ENCODE measurements around the gene RBL2. TPM values are rescaled to one million over a fixed set of nuclear protein-coding genes. Genes with fewer than 3 reads are reported as not detected.
"Not testable (repeated sequence)": the region's sequence is repeated elsewhere in the genome, so short reads cannot be mapped to it uniquely, and the experiment has no call there.

RBL2 gene
- total RNA-seq, 1 donor from 2014 or later = 60.5 TPM

GRCh38 chr16:53419383-53419709 lies 14.9 kb upstream of the RBL2 start:
- H3K36me3 ChIP-seq (ENCODE audit: control insufficient read depth in 3 of 3, insufficient read depth in 3 of 3, low read length in 3 of 3); H3K27me3 ChIP-seq (ENCODE audit: control insufficient read depth in 3 of 3, insufficient read depth in 3 of 3, low read length in 3 of 3); H3K9me3 ChIP-seq (ENCODE audit: control insufficient read depth in 3 of 3, low read length in 3 of 3); H3K4me3 ChIP-seq (ENCODE audit: low read length in 3 of 3); H3K9ac ChIP-seq (ENCODE audit: low read depth in 1 of 3, low read length in 3 of 3); H3K4me1 ChIP-seq (ENCODE audit: control insufficient read depth in 3 of 3, insufficient read depth in 3 of 3, low read length in 3 of 3); H3K27ac ChIP-seq (ENCODE audit: low read depth, low read length): not testable (repeated sequence)

GRCh38 chr16:53421248-53421647 lies 13.0 kb upstream of the RBL2 start:
- no peak overlapping the region for H3K27ac ChIP-seq (ENCODE audit: low read depth, low read length)
- no peaks in the 10 kb centered on the region for H3K36me3 ChIP-seq (ENCODE audit: control insufficient read depth in 3 of 3, insufficient read depth in 3 of 3, low read length in 3 of 3)
- H3K9me3 ChIP-seq (ENCODE audit: control insufficient read depth in 3 of 3, low read length in 3 of 3) = no peaks in the 10 kb centered on the region
- H3K4me1 ChIP-seq (ENCODE audit: control insufficient read depth in 3 of 3, insufficient read depth in 3 of 3, low read length in 3 of 3) = no peaks in the 10 kb centered on the region
- no peak overlapping the region for H3K9ac ChIP-seq (ENCODE audit: low read depth in 1 of 3, low read length in 3 of 3)
- no peaks in the 10 kb centered on the region for H3K27me3 ChIP-seq (ENCODE audit: control insufficient read depth in 3 of 3, insufficient read depth in 3 of 3, low read length in 3 of 3)
- no peak overlapping the region for H3K4me3 ChIP-seq (ENCODE audit: low read length in 3 of 3)

GRCh38 chr16:53423968-53424367 lies 10.3 kb upstream of the RBL2 start:
- not testable (repeated sequence) for H3K9ac ChIP-seq (ENCODE audit: low read depth in 1 of 3, low read length in 3 of 3)

GRCh38 chr16:53428681-53429080 lies 5.6 kb upstream of the RBL2 start:
- Histone ChIP-seq H3K36me3 (ENCODE audit: control insufficient read depth in 3 of 3, insufficient read depth in 3 of 3, low read length in 3 of 3) (no peaks in the 10 kb centered on the region), H3K4me1 (ENCODE audit: control insufficient read depth in 3 of 3, insufficient read depth in 3 of 3, low read length in 3 of 3) (no peaks in the 10 kb centered on the region), H3K4me3 (ENCODE audit: low read length in 3 of 3) (no peak overlapping the region), H3K9ac (ENCODE audit: low read depth in 1 of 3, low read length in 3 of 3) (no peak overlapping the region), H3K9me3 (ENCODE audit: control insufficient read depth in 3 of 3, low read length in 3 of 3) (no peaks in the 10 kb centered on the region), H3K27me3 (ENCODE audit: control insufficient read depth in 3 of 3, insufficient read depth in 3 of 3, low read length in 3 of 3) (no peaks in the 10 kb centered on the region), H3K27ac (ENCODE audit: low read depth, low read length) (no peak overlapping the region)

More at GRCh38 chr16:53423968-53424367, 10.3 kb upstream of the RBL2 start:
- not testable (repeated sequence) for H3K4me1 ChIP-seq (ENCODE audit: control insufficient read depth in 3 of 3, insufficient read depth in 3 of 3, low read length in 3 of 3); H3K9me3 ChIP-seq (ENCODE audit: control insufficient read depth in 3 of 3, low read length in 3 of 3); H3K36me3 ChIP-seq (ENCODE audit: control insufficient read depth in 3 of 3, insufficient read depth in 3 of 3, low read length in 3 of 3); H3K4me3 ChIP-seq (ENCODE audit: low read length in 3 of 3); H3K27ac ChIP-seq (ENCODE audit: low read depth, low read length); H3K27me3 ChIP-seq (ENCODE audit: control insufficient read depth in 3 of 3, insufficient read depth in 3 of 3, low read length in 3 of 3)

GRCh38 chr16:53429221-53429943 lies 4.9 kb upstream of the RBL2 start:
- no peak overlapping the region for H3K4me3 ChIP-seq (ENCODE audit: low read length in 3 of 3)
- no peak overlapping the region for H3K9ac ChIP-seq (ENCODE audit: low read depth in 1 of 3, low read length in 3 of 3)
- no peaks in the 10 kb centered on the region for H3K27me3 ChIP-seq (ENCODE audit: control insufficient read depth in 3 of 3, insufficient read depth in 3 of 3, low read length in 3 of 3)
- H3K27ac ChIP-seq (ENCODE audit: low read depth, low read length) = no peak overlapping the region
- peaks cover 0 to 4% (median 3%) of the 10 kb centered on the region in 3 donors for H3K4me1 ChIP-seq (ENCODE audit: control insufficient read depth in 3 of 3, insufficient read depth in 3 of 3, low read length in 3 of 3)
- H3K9me3 ChIP-seq (ENCODE audit: control insufficient read depth in 3 of 3, low read length in 3 of 3) = no peaks in the 10 kb centered on the region
- no peaks in the 10 kb centered on the region for H3K36me3 ChIP-seq (ENCODE audit: control insufficient read depth in 3 of 3, insufficient read depth in 3 of 3, low read length in 3 of 3)

- no peak overlapping the region for H3K9ac ChIP-seq (ENCODE audit: low read depth in 1 of 3, low read length in 3 of 3)
- H3K9me3 ChIP-seq (ENCODE audit: control insufficient read depth in 3 of 3, low read length in 3 of 3) = no peaks in the 10 kb centered on the region
- no peak overlapping the region for H3K27ac ChIP-seq (ENCODE audit: low read depth, low read length)
- no peaks in the 10 kb centered on the region for H3K27me3 ChIP-seq (ENCODE audit: control insufficient read depth in 3 of 3, insufficient read depth in 3 of 3, low read length in 3 of 3)
- H3K36me3 ChIP-seq (ENCODE audit: control insufficient read depth in 3 of 3, insufficient read depth in 3 of 3, low read length in 3 of 3) = peaks cover 0 to 3% (median 0%) of the 10 kb centered on the region in 3 donors
- peaks cover 0 to 4% (median 3%) of the 10 kb centered on the region in 3 donors for H3K4me1 ChIP-seq (ENCODE audit: control insufficient read depth in 3 of 3, insufficient read depth in 3 of 3, low read length in 3 of 3)
- H3K4me3 ChIP-seq (ENCODE audit: low read length in 3 of 3) = no peak overlapping the region
Observed at GRCh38 chr16:53430363-53430762, 3.9 kb upstream of the RBL2 start.

GRCh38 chr16:53433509-53433908 lies 762 bp upstream of the RBL2 start:
- Histone ChIP-seq H3K27me3 (ENCODE audit: control insufficient read depth in 3 of 3, insufficient read depth in 3 of 3, low read length in 3 of 3) (no peaks in the 10 kb centered on the region), H3K9ac (ENCODE audit: low read depth in 1 of 3, low read length in 3 of 3) (no peak overlapping the region), H3K9me3 (ENCODE audit: control insufficient read depth in 3 of 3, low read length in 3 of 3) (no peaks in the 10 kb centered on the region), H3K36me3 (ENCODE audit: control insufficient read depth in 3 of 3, insufficient read depth in 3 of 3, low read length in 3 of 3) (peaks cover 0 to 3% (median 0%) of the 10 kb centered on the region in 3 donors), H3K27ac (ENCODE audit: low read depth, low read length) (peak overlapping the region; percentile 94), H3K4me1 (ENCODE audit: control insufficient read depth in 3 of 3, insufficient read depth in 3 of 3, low read length in 3 of 3) (peaks cover 8 to 15% (median 14%) of the 10 kb centered on the region in 3 donors), H3K4me3 (ENCODE audit: low read length in 3 of 3) (peak overlapping the region in 2 of 3 donors; percentile 96 to 98)

GRCh38 chr16:53433930-53434376 lies 318 bp upstream of the RBL2 start:
- Histone ChIP-seq H3K9me3 (ENCODE audit: control insufficient read depth in 3 of 3, low read length in 3 of 3) (no peaks in the 10 kb centered on the region), H3K9ac (ENCODE audit: low read depth in 1 of 3, low read length in 3 of 3) (peak overlapping the region; percentile 80 to 99 (median 92)), H3K4me1 (ENCODE audit: control insufficient read depth in 3 of 3, insufficient read depth in 3 of 3, low read length in 3 of 3) (peaks cover 8 to 15% (median 14%) of the 10 kb centered on the region in 3 donors), H3K27me3 (ENCODE audit: control insufficient read depth in 3 of 3, insufficient read depth in 3 of 3, low read length in 3 of 3) (no peaks in the 10 kb centered on the region), H3K36me3 (ENCODE audit: control insufficient read depth in 3 of 3, insufficient read depth in 3 of 3, low read length in 3 of 3) (peaks cover 0 to 3% (median 0%) of the 10 kb centered on the region in 3 donors), H3K27ac (ENCODE audit: low read depth, low read length) (peak overlapping the region; percentile 94), H3K4me3 (ENCODE audit: low read length in 3 of 3) (peak overlapping the region; percentile 96 to 99 (median 98))

- H3K4me3 ChIP-seq (ENCODE audit: low read length in 3 of 3) = peak overlapping the region; percentile 96 to 99 (median 98)
- H3K9me3 ChIP-seq (ENCODE audit: control insufficient read depth in 3 of 3, low read length in 3 of 3) = no peaks in the 10 kb centered on the region
- peak overlapping the region; percentile 92 to 99 (median 98) for H3K9ac ChIP-seq (ENCODE audit: low read depth in 1 of 3, low read length in 3 of 3)
- H3K36me3 ChIP-seq (ENCODE audit: control insufficient read depth in 3 of 3, insufficient read depth in 3 of 3, low read length in 3 of 3) = peaks cover 0 to 3% (median 0%) of the 10 kb centered on the region in 3 donors
- peak overlapping the region; percentile 94 for H3K27ac ChIP-seq (ENCODE audit: low read depth, low read length)
- H3K4me1 ChIP-seq (ENCODE audit: control insufficient read depth in 3 of 3, insufficient read depth in 3 of 3, low read length in 3 of 3) = peaks cover 8 to 15% (median 14%) of the 10 kb centered on the region in 3 donors
- no peaks in the 10 kb centered on the region for H3K27me3 ChIP-seq (ENCODE audit: control insufficient read depth in 3 of 3, insufficient read depth in 3 of 3, low read length in 3 of 3)
Observed at GRCh38 chr16:53435066-53435688, 906 bp downstream of the RBL2 start.

GRCh38 chr16:53440125-53440524 lies 5.9 kb downstream of the RBL2 start:
- peaks cover 8 to 11% (median 11%) of the 10 kb centered on the region in 3 donors for H3K4me1 ChIP-seq (ENCODE audit: control insufficient read depth in 3 of 3, insufficient read depth in 3 of 3, low read length in 3 of 3)
- no peaks in the 10 kb centered on the region for H3K27me3 ChIP-seq (ENCODE audit: control insufficient read depth in 3 of 3, insufficient read depth in 3 of 3, low read length in 3 of 3)
- H3K4me3 ChIP-seq (ENCODE audit: low read length in 3 of 3) = no peak overlapping the region
- H3K27ac ChIP-seq (ENCODE audit: low read depth, low read length) = no peak overlapping the region
- H3K36me3 ChIP-seq (ENCODE audit: control insufficient read depth in 3 of 3, insufficient read depth in 3 of 3, low read length in 3 of 3) = peaks cover 4 to 11% (median 11%) of the 10 kb centered on the region in 3 donors
- no peak overlapping the region for H3K9ac ChIP-seq (ENCODE audit: low read depth in 1 of 3, low read length in 3 of 3)
- no peaks in the 10 kb centered on the region for H3K9me3 ChIP-seq (ENCODE audit: control insufficient read depth in 3 of 3, low read length in 3 of 3)

Measured in skeletal muscle tissue (tissue), 4 donors.